Panc1 (cell line): ENCODE data around the gene CDKN3.

ENCODE experiments used
- POLR2AphosphoS5 ChIP-seq: IDR thresholded peaks from 2 replicates; pipeline ENCODE4 v1.6.1; 2012; ENCODE audit warnings: mild to moderate bottlenecking, low read depth, low read length, moderate library complexity
- REST ChIP-seq, 2 experiments: IDR thresholded peaks; 2 replicates each; pipeline ENCODE4 v1.6.1; 2011 to 2012; ENCODE audit warnings: low read depth in 2 of 2, control low read depth in 1 of 2, low read length in 1 of 2, mild to moderate bottlenecking in 1 of 2, moderate library complexity in 1 of 2; ENCODE audit not compliant: insufficient read depth in 1 of 2
- TCF7L2 ChIP-seq: IDR thresholded peaks from 2 replicates; pipeline ENCODE4 v1.6.1; 2011; ENCODE audit warnings: mild to moderate bottlenecking, low read depth, low read length, inconsistent platforms
- TF ChIP-seq, protein P1 (sequence below): fragments of 450-650 bp; IDR thresholded peaks from 2 replicates; pipeline ENCODE4 v1.5.1; 2017; ENCODE audit warnings: mild to moderate bottlenecking

- TF ChIP-seq, protein P1, sequence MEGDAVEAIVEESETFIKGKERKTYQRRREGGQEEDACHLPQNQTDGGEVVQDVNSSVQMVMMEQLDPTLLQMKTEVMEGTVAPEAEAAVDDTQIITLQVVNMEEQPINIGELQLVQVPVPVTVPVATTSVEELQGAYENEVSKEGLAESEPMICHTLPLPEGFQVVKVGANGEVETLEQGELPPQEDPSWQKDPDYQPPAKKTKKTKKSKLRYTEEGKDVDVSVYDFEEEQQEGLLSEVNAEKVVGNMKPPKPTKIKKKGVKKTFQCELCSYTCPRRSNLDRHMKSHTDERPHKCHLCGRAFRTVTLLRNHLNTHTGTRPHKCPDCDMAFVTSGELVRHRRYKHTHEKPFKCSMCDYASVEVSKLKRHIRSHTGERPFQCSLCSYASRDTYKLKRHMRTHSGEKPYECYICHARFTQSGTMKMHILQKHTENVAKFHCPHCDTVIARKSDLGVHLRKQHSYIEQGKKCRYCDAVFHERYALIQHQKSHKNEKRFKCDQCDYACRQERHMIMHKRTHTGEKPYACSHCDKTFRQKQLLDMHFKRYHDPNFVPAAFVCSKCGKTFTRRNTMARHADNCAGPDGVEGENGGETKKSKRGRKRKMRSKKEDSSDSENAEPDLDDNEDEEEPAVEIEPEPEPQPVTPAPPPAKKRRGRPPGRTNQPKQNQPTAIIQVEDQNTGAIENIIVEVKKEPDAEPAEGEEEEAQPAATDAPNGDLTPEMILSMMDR, result no peak
- TF ChIP-seq TCF7L2 (no peak), POLR2AphosphoS5 (no peak), REST (IDR thresholded peaks at IDR 0.05; ENCODE audit: insufficient read depth in 1 of 2, low read depth in 2 of 2, low read length in 1 of 2) (no peak)
Measured at GRCh38 chr14:54451121-54451601, 54.4 kb downstream of the CDKN3 start.
